Stimulated activated CD4-positive, alpha-beta T cell treated with anti-CD3 and anti-CD28 coated beads, TNF-alpha, amount 100 ng/mL, for 1 hour (primary cell): Measurements from ENCODE around the gene SLC35G6.
"Not testable (repeated sequence)": the region's sequence is repeated elsewhere in the genome, so short reads cannot be mapped to it uniquely, and the experiment has no call there.

Experiments used
- DNase-seq, 3 donors: peaks; one replicate each; pipeline ENCODE4 v3.0.0-alpha.2; 2020; ENCODE audit warnings: low read depth in 3 of 3, low spot score in 1 of 3

Gene SLC35G6

GRCh38 chr17:7460850-7461660 is 20.2 kb upstream of the SLC35G6 start:
- no peak for DNase-seq

- DNase-seq = no peak
Measured at GRCh38 chr17:7462474-7463371, 18.5 kb upstream of the SLC35G6 start.

DNA sequence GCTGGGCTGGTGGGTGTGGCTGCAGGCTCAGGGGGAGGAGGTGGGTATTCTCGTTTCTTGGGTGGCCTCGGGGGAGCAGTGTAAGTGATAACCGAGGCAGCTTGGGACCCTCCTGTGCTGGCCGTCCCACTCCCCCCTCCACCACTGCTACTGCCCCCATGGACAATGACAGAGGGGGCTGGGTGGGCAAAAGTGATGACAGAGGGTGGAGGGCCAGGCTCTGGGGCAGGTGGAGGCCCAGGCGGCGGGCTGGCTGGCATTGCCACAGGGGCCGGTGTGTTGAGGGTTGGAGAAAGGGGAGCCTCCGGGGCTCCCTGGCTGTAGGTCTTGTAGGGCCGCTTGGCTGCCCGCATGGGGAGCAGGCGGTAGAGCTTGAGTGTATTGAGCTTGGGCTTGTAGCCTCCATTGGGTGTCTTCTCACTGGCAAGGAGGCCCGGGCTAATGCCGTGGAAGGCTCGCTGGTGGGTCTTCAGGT is 17.8 kb upstream of the SLC35G6 start:
- no peak for DNase-seq

DNA sequence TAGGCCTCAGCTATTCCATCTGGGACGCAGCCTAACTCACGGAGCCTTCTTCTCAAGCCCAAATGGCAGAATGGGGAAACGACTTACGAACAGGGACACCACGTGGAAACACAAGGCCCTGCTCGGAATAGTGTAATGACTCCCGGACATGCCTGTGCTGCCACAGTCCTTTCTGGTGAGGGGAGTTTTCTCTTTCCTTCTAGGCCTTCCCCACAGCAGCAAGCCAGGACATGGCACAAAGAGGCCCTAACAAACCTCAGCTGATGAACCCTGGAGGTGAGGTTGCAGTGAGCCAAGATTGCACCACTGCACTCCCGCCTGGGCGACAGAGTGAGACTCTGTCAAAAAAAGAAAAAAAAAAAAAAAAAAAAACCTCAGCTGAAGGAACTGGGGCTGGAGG is 17.2 kb upstream of the SLC35G6 start:
- no peak for DNase-seq

DNA sequence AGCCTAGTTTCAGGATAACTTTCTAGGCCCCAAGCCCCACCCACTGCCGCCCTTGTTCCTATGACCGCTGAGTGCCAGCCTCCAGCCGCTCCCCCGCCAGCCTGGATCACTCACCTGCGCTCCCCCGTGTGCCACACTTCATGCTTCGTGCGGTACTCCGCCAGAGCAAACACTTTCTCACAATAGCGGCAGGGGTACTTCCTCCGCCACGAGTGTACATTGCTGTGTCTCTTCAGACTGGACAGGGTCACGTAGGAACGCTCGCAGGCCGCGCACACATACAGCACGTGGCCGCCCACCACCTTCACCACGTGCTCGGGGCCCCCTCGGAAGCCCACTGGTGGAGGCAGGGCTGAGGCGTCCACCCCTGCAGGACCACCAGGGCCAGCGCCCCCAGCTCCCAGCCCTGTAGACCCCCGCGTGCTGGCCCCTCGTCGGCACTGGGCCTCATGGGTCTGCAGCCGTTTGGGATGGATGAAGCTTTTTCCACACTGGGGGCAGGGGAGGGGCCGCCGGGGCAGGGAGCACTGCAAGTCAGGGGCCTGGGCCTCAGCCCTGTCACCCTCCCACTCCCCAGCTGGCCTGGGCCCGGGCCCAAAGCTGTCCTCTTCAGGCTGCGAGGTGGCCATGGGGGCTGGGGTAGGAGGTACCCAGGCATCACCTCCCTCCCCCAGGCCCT is 15.5 kb upstream of the SLC35G6 start:
- DNase-seq = no peak

GRCh38 chr17:7466318-7466638 is 15.0 kb upstream of the SLC35G6 start:
- no peak for DNase-seq

GRCh38 chr17:7466639-7467341 is 14.5 kb upstream of the SLC35G6 start:
- DNase-seq = no peak

DNA sequence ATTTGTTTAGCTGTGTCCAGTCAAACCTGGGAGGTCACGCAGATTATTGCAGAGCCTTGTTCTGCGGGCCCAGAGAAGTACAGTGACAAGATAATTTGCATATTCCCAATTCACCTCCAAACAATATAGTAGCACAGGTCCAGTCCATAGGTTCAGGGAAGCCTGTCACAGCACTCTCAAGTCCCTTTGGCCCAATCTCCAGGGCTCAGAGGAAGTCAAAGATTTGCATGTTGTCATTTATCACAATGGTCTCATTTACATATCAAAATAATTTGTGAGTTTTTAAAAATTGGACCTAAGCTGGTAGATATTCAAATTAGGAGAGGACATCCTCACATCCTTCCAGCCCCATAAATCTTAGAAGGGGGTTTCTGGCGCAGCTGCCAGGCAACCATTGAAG is 13.7 kb upstream of the SLC35G6 start:
- no peak for DNase-seq

DNA sequence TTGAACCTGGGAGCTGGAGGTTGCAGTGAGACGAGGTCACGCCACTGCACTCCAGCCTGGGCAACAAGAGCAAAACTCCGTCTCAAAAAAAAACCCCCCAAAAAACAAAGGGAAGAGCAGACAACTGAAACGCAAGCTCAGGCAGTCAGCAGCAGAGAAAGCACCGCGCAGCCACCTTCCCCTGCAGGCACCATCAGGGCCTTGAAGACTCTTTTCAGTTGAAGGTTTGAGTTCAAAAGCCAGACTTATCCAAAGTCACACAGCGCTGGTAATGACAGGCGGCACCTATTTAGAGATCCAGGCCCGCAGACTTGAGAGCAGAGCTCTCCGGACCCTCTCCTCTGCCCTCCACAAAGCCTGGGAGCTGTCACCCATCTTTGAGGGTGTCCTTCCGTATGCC is 13.0 kb upstream of the SLC35G6 start:
- DNase-seq = no peak

GRCh38 chr17:7468804-7469389 is 12.3 kb upstream of the SLC35G6 start:
- DNase-seq = no peak

DNA sequence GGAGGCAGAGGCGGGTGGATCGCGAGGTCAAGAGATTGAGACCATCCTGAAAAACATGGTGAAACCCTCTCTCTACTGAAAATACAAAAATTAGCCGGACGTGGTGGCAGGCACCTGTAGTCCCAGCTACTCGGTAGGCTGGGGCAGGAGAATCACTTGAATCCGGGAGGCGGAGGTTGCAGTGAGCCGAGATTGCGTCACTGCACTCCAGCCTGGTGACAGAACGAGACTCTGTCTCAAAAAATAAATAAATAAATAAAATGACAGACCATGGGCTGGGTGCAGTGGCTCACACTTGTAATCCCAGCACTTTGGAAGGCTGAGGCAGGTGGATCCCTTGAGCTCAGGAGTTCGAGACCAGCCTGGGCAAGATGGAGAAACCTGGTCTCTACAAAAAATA is 11.4 kb upstream of the SLC35G6 start:
- not testable (repeated sequence) for DNase-seq

DNA sequence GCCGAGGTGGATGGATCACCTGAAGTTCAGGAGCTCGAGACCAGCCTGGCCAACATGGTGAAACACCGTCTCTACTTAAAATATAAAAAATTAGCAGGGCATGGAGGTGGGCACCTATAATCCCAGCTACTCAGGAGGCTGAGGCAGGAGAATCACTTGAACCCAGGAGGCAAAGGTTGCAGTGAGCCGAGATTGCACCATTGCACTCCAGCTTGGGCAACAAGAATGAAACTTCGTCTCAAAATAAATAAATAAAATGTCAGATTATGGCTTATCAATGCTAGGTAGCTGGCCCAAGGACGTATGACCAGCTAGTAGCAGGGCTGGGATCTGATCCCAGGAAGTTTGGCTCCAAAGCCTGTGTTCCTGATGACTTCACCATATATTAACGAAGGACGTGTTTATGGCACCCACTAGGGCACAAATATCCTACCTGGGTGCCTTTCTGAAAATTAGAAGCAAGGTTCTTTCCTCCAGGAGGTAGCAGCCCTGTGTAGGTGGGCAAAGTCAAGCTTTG is 10.7 kb upstream of the SLC35G6 start:
- DNase-seq = not testable (repeated sequence)

DNA sequence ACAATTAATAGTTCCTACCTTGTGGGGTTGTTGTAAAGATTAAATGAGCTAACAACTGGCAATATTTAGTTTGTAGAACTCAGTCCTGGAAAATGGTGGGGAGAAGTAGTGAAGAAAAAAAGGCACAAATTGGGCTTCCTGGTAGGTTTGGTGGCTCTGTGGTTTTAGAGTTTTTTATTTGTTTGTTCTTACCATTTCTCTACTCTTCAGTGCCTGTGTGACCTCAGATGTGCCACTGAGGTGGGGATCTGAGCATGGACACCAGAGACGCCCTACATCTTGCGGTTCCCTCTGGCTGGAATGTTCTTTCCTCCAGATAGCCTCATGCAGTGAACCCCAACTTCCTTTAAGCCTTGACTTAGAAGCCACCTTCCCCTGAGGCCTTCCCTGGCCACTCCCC is 9.5 kb upstream of the SLC35G6 start:
- no peak for DNase-seq

DNA sequence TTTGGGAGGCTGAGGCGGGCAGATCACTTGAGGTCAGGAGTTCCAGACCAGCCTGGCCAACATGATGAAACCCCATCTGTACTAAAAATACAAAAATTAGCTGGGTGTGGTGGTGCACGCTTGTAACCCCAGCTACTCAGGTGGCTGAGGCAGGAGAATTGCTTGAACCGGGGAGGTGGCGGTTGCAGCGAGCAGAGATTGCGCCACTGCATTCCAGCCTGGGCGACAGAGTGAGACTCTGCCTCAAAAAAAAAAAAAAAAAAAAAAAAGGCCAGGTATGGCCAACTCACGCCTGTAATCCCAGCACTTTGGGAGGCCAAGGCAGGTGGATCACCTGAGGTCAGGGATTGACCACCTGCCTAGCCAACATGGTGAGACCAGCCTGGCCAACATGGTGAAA is 6.5 kb upstream of the SLC35G6 start:
- not testable (repeated sequence) for DNase-seq

DNA sequence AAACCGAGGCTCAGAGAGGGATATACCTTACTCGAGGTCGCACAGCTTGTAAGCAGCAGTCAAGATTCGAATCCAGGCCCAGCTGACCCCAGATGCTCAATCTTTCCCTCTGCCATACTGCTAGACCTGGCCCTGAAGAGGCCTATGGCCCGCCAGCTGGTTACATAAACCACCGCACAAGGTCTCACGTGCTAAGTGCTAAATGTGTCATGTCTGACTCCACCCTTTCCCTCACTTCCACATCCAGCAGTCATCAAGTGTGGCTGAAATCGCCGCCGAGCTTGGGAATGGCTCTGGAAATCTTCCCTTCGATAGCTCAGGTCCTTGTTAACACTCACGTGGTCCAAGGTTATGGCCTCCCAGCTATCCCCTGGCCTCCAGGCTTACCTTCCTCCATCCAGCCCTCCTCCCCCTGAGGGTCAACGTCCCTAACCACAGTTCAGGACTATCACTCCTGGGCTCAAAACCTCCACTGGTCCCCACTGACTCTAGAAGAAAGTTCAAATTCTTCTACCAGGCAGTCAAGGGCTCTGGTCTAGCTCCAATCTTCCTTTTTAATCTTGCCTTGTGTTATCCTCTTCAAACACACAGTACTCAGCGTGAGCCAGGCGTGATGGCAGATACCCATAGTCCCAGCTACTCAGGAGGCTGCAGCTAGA is 5.4 kb upstream of the SLC35G6 start:
- no peak for DNase-seq

DNA sequence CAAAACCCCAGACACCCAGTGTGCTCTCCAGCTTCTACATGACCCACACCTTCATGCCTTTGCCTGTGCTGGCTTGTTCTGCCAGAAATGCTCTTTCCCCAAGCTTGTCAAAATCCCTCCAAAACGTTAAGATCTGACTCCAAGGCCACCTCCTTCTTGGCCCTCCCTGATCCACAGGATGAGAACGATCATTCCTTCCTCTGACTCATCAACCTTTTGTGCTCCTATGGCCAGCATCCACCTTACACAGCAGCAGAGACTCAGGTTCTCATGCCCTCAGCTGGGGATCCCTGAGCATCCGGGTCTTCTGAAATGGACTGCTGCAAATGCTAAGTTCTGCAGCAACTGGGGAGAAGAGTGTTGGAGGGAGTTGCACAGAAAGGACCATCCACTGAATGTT is 4.8 kb upstream of the SLC35G6 start:
- DNase-seq = no peak

DNA sequence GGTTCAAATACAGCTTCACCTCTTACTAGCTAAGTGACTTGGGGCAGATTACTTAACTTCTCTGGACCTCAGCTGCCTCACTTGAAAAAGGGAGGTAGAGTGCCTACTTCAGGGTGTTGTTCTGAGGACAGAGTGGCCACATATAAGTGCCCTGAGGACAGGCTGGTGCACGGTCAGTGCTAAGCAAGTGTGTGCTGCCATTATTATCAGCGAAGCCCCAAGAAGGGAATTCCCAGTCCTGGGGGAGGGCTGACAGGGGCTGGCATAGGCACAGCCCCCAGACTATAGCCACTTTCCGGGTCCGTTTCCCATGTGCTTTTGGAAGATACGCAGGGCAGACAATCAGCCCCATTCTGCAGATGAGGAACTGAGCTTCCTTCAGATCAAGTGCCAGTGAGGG is 4.3 kb upstream of the SLC35G6 start:
- DNase-seq = no peak

DNA sequence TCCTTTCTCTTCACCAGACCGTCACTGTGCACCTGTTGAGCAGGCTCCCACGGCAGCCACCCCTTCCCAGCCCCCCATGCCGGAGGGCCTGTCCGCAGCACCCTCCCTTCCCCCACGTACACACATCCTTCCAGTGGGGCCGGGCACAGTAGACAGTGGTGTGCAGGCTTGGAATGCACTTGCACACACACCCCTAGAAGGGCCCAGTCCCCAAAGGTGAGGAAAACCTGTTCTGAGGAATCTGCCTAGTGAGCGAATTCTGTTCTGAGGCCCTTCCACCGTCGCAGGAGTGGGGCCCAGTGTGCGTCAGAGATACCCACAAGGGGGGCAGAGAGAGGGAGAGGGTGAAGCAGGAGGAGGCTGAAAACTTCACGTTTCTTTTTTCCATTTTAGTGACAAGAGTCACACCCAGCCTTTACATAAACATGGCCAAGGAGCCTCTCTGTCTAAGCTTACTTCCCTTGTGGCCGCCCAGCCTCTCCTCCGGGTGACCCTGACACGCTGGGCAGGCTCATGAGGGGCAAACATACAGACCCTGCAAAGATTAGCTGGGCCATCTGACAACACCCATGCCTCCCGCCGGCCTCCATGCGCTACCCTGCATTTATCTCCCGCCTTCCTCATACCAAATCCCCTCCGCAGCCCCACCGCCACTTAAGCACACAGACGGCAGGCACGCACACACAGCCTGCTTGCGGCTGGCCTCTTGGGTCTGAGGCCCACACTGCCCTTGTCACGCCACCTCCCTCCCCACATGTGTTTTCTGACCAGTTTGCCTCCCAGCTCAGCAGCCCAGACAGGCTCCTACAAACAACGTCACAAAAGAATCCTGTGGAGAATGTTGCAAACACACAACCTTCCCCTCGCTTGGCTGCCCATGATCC is 3.6 kb upstream of the SLC35G6 start:
- no peak for DNase-seq
